GM15510 (cell line): ENCODE results near the gene EXOC2.

ENCODE experiments used
- POLR2A ChIP-seq: IDR thresholded peaks from 3 replicates; pipeline ENCODE4 v1.6.1; 2011; ENCODE audit warnings: borderline replicate concordance; ENCODE audit not compliant: insufficient read length; ENCODE audit errors: extremely low read depth

Gene EXOC2

GRCh38 chr6:444653-445275 is 248.2 kb downstream of the EXOC2 start:
- no peak for TF ChIP-seq POLR2A

- TF ChIP-seq POLR2A: no peak
Observed at GRCh38 chr6:443621-444159, 249.2 kb downstream of the EXOC2 start.

GRCh38 chr6:441126-441920 is 251.6 kb downstream of the EXOC2 start:
- no peak for TF ChIP-seq POLR2A

- no peak for TF ChIP-seq POLR2A
Observed at GRCh38 chr6:439641-440167, 253.2 kb downstream of the EXOC2 start.

- no peak for TF ChIP-seq POLR2A
Observed at GRCh38 chr6:438634-439170, 254.2 kb downstream of the EXOC2 start.

- no peak for TF ChIP-seq POLR2A
Observed at GRCh38 chr6:437037-437392, 255.9 kb downstream of the EXOC2 start.

- TF ChIP-seq POLR2A: no peak
Observed at GRCh38 chr6:436308-437036, 256.5 kb downstream of the EXOC2 start.

- no peak for TF ChIP-seq POLR2A
Observed at GRCh38 chr6:435441-436307, 257.3 kb downstream of the EXOC2 start.
